ENCODE measurements around the gene RSPH9.

GRCh38 chr6:43623880-43624785 is 20.7 kb upstream of the RSPH9 start:
- TF ChIP-seq, protein P1, sequence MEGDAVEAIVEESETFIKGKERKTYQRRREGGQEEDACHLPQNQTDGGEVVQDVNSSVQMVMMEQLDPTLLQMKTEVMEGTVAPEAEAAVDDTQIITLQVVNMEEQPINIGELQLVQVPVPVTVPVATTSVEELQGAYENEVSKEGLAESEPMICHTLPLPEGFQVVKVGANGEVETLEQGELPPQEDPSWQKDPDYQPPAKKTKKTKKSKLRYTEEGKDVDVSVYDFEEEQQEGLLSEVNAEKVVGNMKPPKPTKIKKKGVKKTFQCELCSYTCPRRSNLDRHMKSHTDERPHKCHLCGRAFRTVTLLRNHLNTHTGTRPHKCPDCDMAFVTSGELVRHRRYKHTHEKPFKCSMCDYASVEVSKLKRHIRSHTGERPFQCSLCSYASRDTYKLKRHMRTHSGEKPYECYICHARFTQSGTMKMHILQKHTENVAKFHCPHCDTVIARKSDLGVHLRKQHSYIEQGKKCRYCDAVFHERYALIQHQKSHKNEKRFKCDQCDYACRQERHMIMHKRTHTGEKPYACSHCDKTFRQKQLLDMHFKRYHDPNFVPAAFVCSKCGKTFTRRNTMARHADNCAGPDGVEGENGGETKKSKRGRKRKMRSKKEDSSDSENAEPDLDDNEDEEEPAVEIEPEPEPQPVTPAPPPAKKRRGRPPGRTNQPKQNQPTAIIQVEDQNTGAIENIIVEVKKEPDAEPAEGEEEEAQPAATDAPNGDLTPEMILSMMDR (IDR thresholded peaks at IDR 0.05; ENCODE audit: insufficient read depth, low read depth, low read length), result no peak
- no peak for TF ChIP-seq EZH2 (IDR thresholded peaks at IDR 0.05; ENCODE audit: insufficient read depth, low read length)
